GM12872 (cell line): ENCODE results near the gene CTDSP1.

Experiments
- CTCF ChIP-seq: IDR thresholded peaks from 3 replicates; pipeline ENCODE4 v1.5.1; 2011; ENCODE audit warnings: low read depth, mild to moderate bottlenecking, low read length, moderate library complexity; ENCODE audit not compliant: insufficient read depth

The CTDSP1 gene

GRCh38 chr2:218423584-218423983 lies 23.9 kb downstream of the CTDSP1 start:
- TF ChIP-seq CTCF, result no peak

- TF ChIP-seq CTCF, result no peak
Measured at GRCh38 chr2:218425531-218425930, 25.9 kb downstream of the CTDSP1 start.

GRCh38 chr2:218427741-218428140 lies 28.1 kb downstream of the CTDSP1 start:
- no peak for TF ChIP-seq CTCF

GRCh38 chr2:218428846-218429558 lies 29.3 kb downstream of the CTDSP1 start:
- TF ChIP-seq CTCF, result no peak

- no peak for TF ChIP-seq CTCF
Measured at GRCh38 chr2:218429911-218430692, 30.4 kb downstream of the CTDSP1 start.

GRCh38 chr2:218430721-218431120 lies 31.1 kb downstream of the CTDSP1 start:
- no peak for TF ChIP-seq CTCF

GRCh38 chr2:218431878-218432277 lies 32.2 kb downstream of the CTDSP1 start:
- TF ChIP-seq CTCF, result no peak
